H9 (cell line): ENCODE results near the gene TNFRSF1B. TPM values are rescaled to one million over a fixed set of nuclear protein-coding genes. Genes with fewer than 3 reads are reported as not detected.

ENCODE experiments used
- DNase-seq: peaks from one replicate; pipeline ENCODE4 v3.0.0-alpha.2; 2017
- H2AFZ ChIP-seq: one replicate; pipeline ENCODE4 v1.6.1; 2013; ENCODE audit warnings: mild to moderate bottlenecking, low read length, control low read depth, moderate library complexity
- H2AK5ac ChIP-seq: 2 replicates; pipeline ENCODE4 v1.6.1; 2013; ENCODE audit warnings: low read length, control low read depth, mixed read lengths; ENCODE audit not compliant: insufficient read length
- H2BK120ac ChIP-seq: one replicate; pipeline ENCODE4 v1.6.1; 2013; ENCODE audit warnings: low read depth, mild to moderate bottlenecking, low read length, control low read depth, inconsistent platforms; ENCODE audit not compliant: poor library complexity, severe bottlenecking
- H2BK12ac ChIP-seq: 2 replicates; pipeline ENCODE4 v1.6.1; 2013; ENCODE audit warnings: low read length, control low read depth, mixed read lengths, low read depth; ENCODE audit not compliant: insufficient read length
- H2BK15ac ChIP-seq: 2 replicates; pipeline ENCODE4 v1.6.1; 2013; ENCODE audit warnings: low read depth, low read length, control low read depth
- H2BK20ac ChIP-seq: one replicate; pipeline ENCODE4 v1.6.1; 2013; ENCODE audit warnings: low read depth, mild to moderate bottlenecking, low read length, control low read depth, inconsistent platforms; ENCODE audit not compliant: poor library complexity, severe bottlenecking
- H2BK5ac ChIP-seq: 2 replicates; pipeline ENCODE4 v1.6.1; 2013; ENCODE audit warnings: low read length, control low read depth, mixed read lengths; ENCODE audit not compliant: insufficient read length
- H3K14ac ChIP-seq: 2 replicates; pipeline ENCODE4 v1.6.1; 2013; ENCODE audit warnings: low read length, control low read depth; ENCODE audit not compliant: insufficient read depth
- H3K18ac ChIP-seq: 2 replicates; pipeline ENCODE4 v1.6.1; 2013; ENCODE audit warnings: low read depth, mild to moderate bottlenecking, mixed read lengths, low read length, control low read depth; ENCODE audit not compliant: insufficient read length
- H3K23ac ChIP-seq: 2 replicates; pipeline ENCODE4 v1.6.1; 2013; ENCODE audit warnings: low read length, control low read depth, mixed read lengths, low read depth; ENCODE audit not compliant: insufficient read length
- H3K23me2 ChIP-seq: 2 replicates; pipeline ENCODE4 v1.6.1; 2013; ENCODE audit warnings: low read depth, mild to moderate bottlenecking, mixed read lengths, low read length, control low read depth; ENCODE audit not compliant: insufficient read length, poor library complexity, severe bottlenecking
- H3K27ac ChIP-seq: 2 replicates; pipeline ENCODE4 v1.5.1; 2013; ENCODE audit warnings: low read length, control low read depth, mixed read lengths, low read depth; ENCODE audit not compliant: insufficient read length
- H3K27me3 ChIP-seq: 2 replicates; pipeline ENCODE4 v1.6.1; 2013; ENCODE audit warnings: low read length, control low read depth, inconsistent platforms; ENCODE audit not compliant: insufficient read depth
- H3K4ac ChIP-seq: 2 replicates; pipeline ENCODE4 v1.6.1; 2013; ENCODE audit warnings: low read depth, mild to moderate bottlenecking, control low read depth, inconsistent platforms, low read length, moderate library complexity
- H3K4me1 ChIP-seq: 2 replicates; pipeline ENCODE4 v1.6.1; 2013; ENCODE audit warnings: low read length, control low read depth, inconsistent platforms; ENCODE audit not compliant: insufficient read depth
- H3K4me2 ChIP-seq: 2 replicates; pipeline ENCODE4 v1.6.1; 2013; ENCODE audit warnings: low read length, control low read depth, mixed read lengths; ENCODE audit not compliant: insufficient read length, insufficient read depth
- H3K56ac ChIP-seq: 2 replicates; pipeline ENCODE4 v1.6.1; 2013; ENCODE audit warnings: low read depth, mild to moderate bottlenecking, mixed read lengths, low read length, control low read depth; ENCODE audit not compliant: insufficient read length
- H3K79me1 ChIP-seq: 2 replicates; pipeline ENCODE4 v1.6.1; 2013; ENCODE audit warnings: low read depth, mild to moderate bottlenecking, moderate library complexity, low read length, control low read depth, inconsistent platforms; ENCODE audit not compliant: insufficient read depth, poor library complexity, severe bottlenecking
- H3K79me2 ChIP-seq: 2 replicates; pipeline ENCODE4 v1.6.1; 2013; ENCODE audit warnings: low read length, control low read depth, inconsistent platforms; ENCODE audit not compliant: insufficient read depth
- H3K9ac ChIP-seq: 2 replicates; pipeline ENCODE4 v1.6.1; 2013; ENCODE audit warnings: low read length, control low read depth, mixed read lengths; ENCODE audit not compliant: insufficient read length; ENCODE audit errors: extremely low read depth
- H3K9me3 ChIP-seq: one replicate; pipeline ENCODE4 v1.6.1; 2013; ENCODE audit warnings: low read depth, low read length, inconsistent platforms; ENCODE audit not compliant: control insufficient read depth
- H3T11ph ChIP-seq: one replicate; pipeline ENCODE4 v1.6.1; 2013; ENCODE audit warnings: mild to moderate bottlenecking, low read length, control low read depth, inconsistent platforms
- H4K20me1 ChIP-seq: one replicate; pipeline ENCODE4 v1.6.1; 2013; ENCODE audit not compliant: control insufficient read depth, insufficient read length, insufficient read depth
- H4K5ac ChIP-seq: 2 replicates; pipeline ENCODE4 v1.6.1; 2013; ENCODE audit warnings: low read depth, mild to moderate bottlenecking, mixed read lengths, low read length, control low read depth; ENCODE audit not compliant: insufficient read length
- H4K8ac ChIP-seq: replicated peaks from 2 replicates; pipeline ENCODE4 v1.6.1; 2013; ENCODE audit warnings: low read length, control low read depth, mixed read lengths, low read depth; ENCODE audit not compliant: insufficient read length
- H4K91ac ChIP-seq: 2 replicates; pipeline ENCODE4 v1.6.1; 2013; ENCODE audit warnings: low read depth, mild to moderate bottlenecking, moderate library complexity, mixed read lengths, low read length, control low read depth; ENCODE audit not compliant: insufficient read length
- H3K27ac Mint-ChIP-seq, 3 experiments: 2 replicates in 2 of 3; 3 replicates in 1 of 3; pipeline ENCODE4 v1.8.0; 2020 to 2021; ENCODE audit warnings: mixed read lengths in 3 of 3, mild to moderate bottlenecking in 1 of 3, moderate library complexity in 1 of 3
- H3K27me3 Mint-ChIP-seq: 2 replicates; pipeline ENCODE4 v1.8.0; 2021; ENCODE audit warnings: low read depth, mild to moderate bottlenecking, moderate library complexity, mixed read lengths
- H3K36me3 Mint-ChIP-seq, 3 experiments: 2 replicates in 2 of 3; 3 replicates in 1 of 3; pipeline ENCODE4 v1.8.0; 2020 to 2021; ENCODE audit warnings: low read depth in 3 of 3, mixed read lengths in 3 of 3; ENCODE audit not compliant: insufficient read depth in 1 of 3
- H3K4me1 Mint-ChIP-seq, 2 experiments: 2 replicates each; pipeline ENCODE4 v1.8.0; 2020; ENCODE audit warnings: mixed read lengths in 2 of 2
- H3K4me3 Mint-ChIP-seq, 2 experiments: 2 replicates in 1 of 2; 3 replicates in 1 of 2; pipeline ENCODE4 v1.8.0; 2020 to 2021; ENCODE audit warnings: mild to moderate bottlenecking in 2 of 2, mixed read lengths in 2 of 2, moderate library complexity in 1 of 2
- H3K9me3 Mint-ChIP-seq, 2 experiments: 2 replicates in 1 of 2; 3 replicates in 1 of 2; pipeline ENCODE4 v1.8.0; 2020; ENCODE audit warnings: mild to moderate bottlenecking in 2 of 2, mixed read lengths in 2 of 2, moderate library complexity in 1 of 2
- WGBS: extraction: QIAGEN DNeasy Blood & Tissue Kit; methylation state at CpG from one replicate; pipeline ENCODE4 v1.1.7; 2013; ENCODE audit warnings: missing lambda C conversion rate, low lambda C conversion rate, mixed read lengths; ENCODE audit not compliant: insufficient read length; ENCODE audit errors: extremely low coverage; 5-methylcytosine and 5-hydroxymethylcytosine counted together
- total RNA-seq: library from RNA; stranded (reverse); gene quantifications from 2 replicates; pipeline ENCODE4 v1.2.1, GENCODE V29; 2021
- TF ChIP-seq, protein P1 (sequence below): fragments of 200-600 bp; sonication (generic); conservative IDR thresholded peaks from 3 replicates; pipeline ENCODE4 v1.8.0; 2021; ENCODE audit warnings: antibody characterized with exemption, mild to moderate bottlenecking

Gene TNFRSF1B
- total RNA-seq, 1 experiment from 2014 or later, result 0.57 TPM

- WGBS, result no CpG with 5 or more reads among the region's 12 CpGs
- H3K79me2 ChIP-seq, result no peaks in the 10 kb centered on the region
- H2BK12ac ChIP-seq, result no peak overlapping the region
- peaks cover 9 to 23% of the 10 kb centered on the region in 2 experiments for H3K4me1 Mint-ChIP-seq
- H3K23ac ChIP-seq, result no peak overlapping the region
- H2BK15ac ChIP-seq, result no peak overlapping the region
- H3K27me3 Mint-ChIP-seq, result peaks cover 7% of the 10 kb centered on the region
- H3K4me2 ChIP-seq, result no peak overlapping the region
- H4K5ac ChIP-seq, result no peak overlapping the region
- H3K56ac ChIP-seq, result no peak overlapping the region
- TF ChIP-seq, protein P1, sequence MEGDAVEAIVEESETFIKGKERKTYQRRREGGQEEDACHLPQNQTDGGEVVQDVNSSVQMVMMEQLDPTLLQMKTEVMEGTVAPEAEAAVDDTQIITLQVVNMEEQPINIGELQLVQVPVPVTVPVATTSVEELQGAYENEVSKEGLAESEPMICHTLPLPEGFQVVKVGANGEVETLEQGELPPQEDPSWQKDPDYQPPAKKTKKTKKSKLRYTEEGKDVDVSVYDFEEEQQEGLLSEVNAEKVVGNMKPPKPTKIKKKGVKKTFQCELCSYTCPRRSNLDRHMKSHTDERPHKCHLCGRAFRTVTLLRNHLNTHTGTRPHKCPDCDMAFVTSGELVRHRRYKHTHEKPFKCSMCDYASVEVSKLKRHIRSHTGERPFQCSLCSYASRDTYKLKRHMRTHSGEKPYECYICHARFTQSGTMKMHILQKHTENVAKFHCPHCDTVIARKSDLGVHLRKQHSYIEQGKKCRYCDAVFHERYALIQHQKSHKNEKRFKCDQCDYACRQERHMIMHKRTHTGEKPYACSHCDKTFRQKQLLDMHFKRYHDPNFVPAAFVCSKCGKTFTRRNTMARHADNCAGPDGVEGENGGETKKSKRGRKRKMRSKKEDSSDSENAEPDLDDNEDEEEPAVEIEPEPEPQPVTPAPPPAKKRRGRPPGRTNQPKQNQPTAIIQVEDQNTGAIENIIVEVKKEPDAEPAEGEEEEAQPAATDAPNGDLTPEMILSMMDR, result no peak
- H2BK120ac ChIP-seq, result no peak overlapping the region
- H2BK5ac ChIP-seq, result no peak overlapping the region
- peak overlapping the region in 1 of 3 experiments; percentile 52; a peak in 1 of 7 replicates for H3K27ac Mint-ChIP-seq
- H3K23me2 ChIP-seq, result no peaks in the 10 kb centered on the region
- H3K4ac ChIP-seq, result no peak overlapping the region
- no peaks in the 10 kb centered on the region for H4K20me1 ChIP-seq
- no peak for DNase-seq
- H3K9me3 Mint-ChIP-seq, result no peaks in the 10 kb centered on the region; a peak in 1 of 5 replicates
- H3K36me3 Mint-ChIP-seq, result no peaks in the 10 kb centered on the region
- H3T11ph ChIP-seq, result no peak overlapping the region
- no peak overlapping the region for H3K14ac ChIP-seq
- H4K8ac ChIP-seq, result no peak overlapping the region
- H2AK5ac ChIP-seq, result no peak overlapping the region
- H4K91ac ChIP-seq, result no peak overlapping the region
- H3K18ac ChIP-seq, result no peak overlapping the region
- H3K27ac ChIP-seq, result no peak overlapping the region
- no peaks in the 10 kb centered on the region for H3K4me1 ChIP-seq
- H3K9me3 ChIP-seq, result no peaks in the 10 kb centered on the region
- no peak overlapping the region for H2AFZ ChIP-seq
- no peak overlapping the region for H2BK20ac ChIP-seq
- no peak overlapping the region for H3K9ac ChIP-seq
- no peaks in the 10 kb centered on the region for H3K79me1 ChIP-seq
- no peak overlapping the region for H3K4me3 Mint-ChIP-seq
- no peaks in the 10 kb centered on the region for H3K27me3 ChIP-seq
These were observed 21.0 kb upstream of the TNFRSF1B start for GRCh38 chr1:12145616-12146342.
